Muscle layer of duodenum (tissue), 2 donors: ENCODE measurements around the gene ITLN2.
"Not testable (repeated sequence)": the region's sequence is repeated elsewhere in the genome, so short reads cannot be mapped to it uniquely, and the experiment has no call there.

Source experiments
- H3K27ac ChIP-seq: one replicate; pipeline ENCODE4 v1.7.0; 2013; ENCODE audit warnings: mild to moderate bottlenecking, low read length
- H3K27me3 ChIP-seq: one replicate; pipeline ENCODE4 v1.7.0; 2013; ENCODE audit warnings: low read depth, mild to moderate bottlenecking, control low read depth, low read length
- H3K36me3 ChIP-seq, 2 donors: one replicate each; pipeline ENCODE4 v1.7.0; 2013; ENCODE audit warnings: low read length in 2 of 2, control low read depth in 1 of 2, mild to moderate bottlenecking in 1 of 2; ENCODE audit not compliant: insufficient read depth in 2 of 2, control insufficient read depth in 1 of 2
- H3K4me1 ChIP-seq, 2 donors: one replicate each; pipeline ENCODE4 v1.7.0; 2013; ENCODE audit warnings: low read length in 2 of 2, mild to moderate bottlenecking in 2 of 2, control low read depth in 1 of 2, moderate library complexity in 1 of 2; ENCODE audit not compliant: insufficient read depth in 2 of 2, control insufficient read depth in 1 of 2
- H3K4me3 ChIP-seq, 2 donors: one replicate each; pipeline ENCODE4 v1.7.0; 2013; ENCODE audit warnings: low read length in 2 of 2, low read depth in 1 of 2, mild to moderate bottlenecking in 1 of 2
- H3K9me3 ChIP-seq, 2 donors: one replicate each; pipeline ENCODE4 v1.7.0; 2013; ENCODE audit warnings: low read length in 2 of 2, control low read depth in 1 of 2, mild to moderate bottlenecking in 1 of 2; ENCODE audit not compliant: control insufficient read depth in 1 of 2
- donor health status: healthy.

The ITLN2 gene

DNA sequence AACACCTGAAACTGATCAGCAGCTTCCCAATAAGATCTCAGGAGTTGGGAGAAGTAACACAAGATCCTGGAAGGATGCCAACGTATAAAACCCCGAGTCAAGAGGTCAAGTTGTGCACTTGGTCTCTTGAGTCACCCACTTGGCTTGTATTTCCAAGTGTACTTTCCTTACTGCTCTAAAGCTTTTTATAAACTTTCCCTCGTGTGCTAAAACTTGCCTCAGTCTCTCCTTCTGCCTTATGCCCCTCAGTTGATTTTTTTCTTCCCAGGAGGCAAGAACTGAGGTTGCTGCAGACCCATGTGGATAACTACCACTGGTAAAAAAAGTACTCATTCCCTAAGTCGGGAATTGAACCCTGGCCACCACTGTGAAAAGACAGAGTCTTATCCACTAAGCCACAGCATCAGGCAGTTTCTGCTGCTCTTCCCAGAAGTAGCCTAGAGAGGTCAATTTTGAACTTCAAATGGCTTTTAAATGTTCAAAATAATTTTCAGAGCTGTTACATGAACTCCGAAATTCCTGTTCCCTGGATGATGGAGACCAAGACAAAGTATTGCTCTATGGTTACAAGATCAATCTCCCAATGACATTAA lies 28.9 kb downstream of the ITLN2 start:
- Histone ChIP-seq H3K27me3 (no peaks in the 10 kb centered on the region), H3K4me1 (no peaks in the 10 kb centered on the region), H3K4me3 (no peak overlapping the region), H3K27ac (no peak overlapping the region), H3K9me3 (peaks cover 0 to 11% of the 10 kb centered on the region in 2 donors), H3K36me3 (no peaks in the 10 kb centered on the region)

DNA sequence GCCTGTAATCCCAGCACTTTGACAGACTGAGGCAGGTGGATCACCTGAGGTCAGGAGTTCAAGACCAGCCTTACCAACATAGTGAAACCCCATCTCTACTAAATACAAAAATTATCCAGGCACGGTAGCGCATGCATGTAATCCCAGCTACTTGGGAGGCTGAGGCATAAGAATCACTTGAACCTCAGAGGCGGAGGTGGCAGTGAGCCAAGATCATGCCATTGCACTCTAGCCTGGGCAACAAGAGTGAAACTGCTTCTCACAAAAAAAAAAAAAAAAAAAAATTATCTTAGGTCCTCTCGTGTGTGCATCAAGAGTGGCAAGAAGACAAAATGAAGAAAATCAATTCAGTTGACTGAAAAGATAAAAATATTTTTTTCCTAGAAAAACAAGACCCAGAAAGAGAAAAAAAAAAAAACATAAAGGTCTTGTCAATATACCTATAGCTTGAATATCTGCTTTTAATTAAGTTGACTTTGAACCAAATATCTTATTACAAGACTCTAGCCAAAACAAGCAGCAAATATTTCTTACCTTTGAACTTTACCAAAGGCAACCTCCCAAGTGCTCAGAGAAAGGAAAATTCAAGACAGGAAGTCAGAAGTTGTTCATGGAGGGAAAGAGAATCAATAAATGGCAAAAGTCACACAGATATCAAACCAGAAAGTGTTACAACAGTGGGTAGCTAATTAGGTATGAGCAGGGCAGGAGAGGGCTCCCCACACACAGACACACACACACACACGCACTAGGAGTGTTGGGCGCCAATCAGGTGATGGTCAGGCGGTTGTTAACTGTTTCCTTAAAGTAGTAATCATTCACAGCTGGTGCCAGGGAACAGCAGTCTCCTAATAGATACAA lies 29.6 kb downstream of the ITLN2 start:
- H3K36me3 ChIP-seq, result no peaks in the 10 kb centered on the region
- no peaks in the 10 kb centered on the region for H3K27me3 ChIP-seq
- H3K27ac ChIP-seq, result no peak overlapping the region
- H3K4me1 ChIP-seq, result no peaks in the 10 kb centered on the region
- peaks cover 0 to 11% of the 10 kb centered on the region in 2 donors for H3K9me3 ChIP-seq
- H3K4me3 ChIP-seq, result no peak overlapping the region

DNA sequence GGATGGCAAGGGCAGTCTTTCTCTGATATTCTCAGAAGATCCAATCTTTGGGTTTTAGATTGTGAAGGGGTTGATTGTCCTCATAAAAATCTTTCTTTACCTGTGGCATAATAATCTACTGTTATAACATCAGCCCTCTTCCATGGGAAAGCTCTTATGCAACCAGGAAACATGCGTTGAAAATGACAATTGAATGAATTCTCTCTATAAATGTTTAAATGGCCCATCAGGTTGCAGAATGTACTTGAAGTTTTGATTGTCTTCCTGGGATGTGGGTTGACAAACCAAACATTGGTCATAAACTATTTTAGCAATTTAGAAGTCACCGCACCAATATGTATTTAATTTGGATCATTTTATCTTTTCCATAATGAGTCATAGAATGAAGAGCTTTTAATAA lies 37.9 kb downstream of the ITLN2 start:
- H3K36me3 ChIP-seq, result no peaks in the 10 kb centered on the region
- H3K27me3 ChIP-seq, result no peaks in the 10 kb centered on the region
- H3K4me1 ChIP-seq, result no peaks in the 10 kb centered on the region
- H3K27ac ChIP-seq, result no peak overlapping the region
- H3K4me3 ChIP-seq, result no peak overlapping the region
- H3K9me3 ChIP-seq, result no peaks in the 10 kb centered on the region

DNA sequence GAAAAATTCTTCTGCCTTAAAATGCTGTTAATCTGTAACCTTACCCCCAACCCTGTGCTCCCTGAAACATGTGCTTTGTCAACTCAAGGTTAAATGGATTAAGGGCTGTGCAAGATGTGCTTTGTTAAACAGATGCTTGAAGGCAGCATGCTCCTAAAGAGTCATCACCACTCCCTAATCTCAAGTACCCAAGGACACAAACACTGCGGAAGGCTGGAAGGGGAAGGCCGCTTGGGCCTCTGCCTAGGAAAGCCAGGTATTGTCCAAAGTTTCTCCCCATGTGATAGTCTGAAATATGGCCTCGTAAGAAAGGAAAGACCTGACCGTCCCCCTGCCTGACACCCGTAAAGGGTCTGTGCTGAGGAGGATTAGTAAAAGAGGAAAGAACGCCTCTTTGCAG lies 41.4 kb downstream of the ITLN2 start:
- not testable (repeated sequence) for H3K36me3 ChIP-seq, H3K27me3 ChIP-seq, H3K4me3 ChIP-seq, H3K4me1 ChIP-seq, H3K27ac ChIP-seq, H3K9me3 ChIP-seq

- Histone ChIP-seq H3K4me3 (no peak overlapping the region), H3K9me3 (no peaks in the 10 kb centered on the region), H3K27ac (no peak overlapping the region), H3K4me1 (no peaks in the 10 kb centered on the region), H3K27me3 (no peaks in the 10 kb centered on the region), H3K36me3 (no peaks in the 10 kb centered on the region)
These were observed 42.7 kb downstream of the ITLN2 start for GRCh38 chr1:160911925-160912324.

- no peaks in the 10 kb centered on the region for H3K36me3 ChIP-seq
- no peaks in the 10 kb centered on the region for H3K27me3 ChIP-seq
- H3K4me1 ChIP-seq, result no peaks in the 10 kb centered on the region
- H3K4me3 ChIP-seq, result no peak overlapping the region
- H3K9me3 ChIP-seq, result no peaks in the 10 kb centered on the region
- no peak overlapping the region for H3K27ac ChIP-seq
These were observed 43.2 kb downstream of the ITLN2 start for GRCh38 chr1:160911441-160911840.

DNA sequence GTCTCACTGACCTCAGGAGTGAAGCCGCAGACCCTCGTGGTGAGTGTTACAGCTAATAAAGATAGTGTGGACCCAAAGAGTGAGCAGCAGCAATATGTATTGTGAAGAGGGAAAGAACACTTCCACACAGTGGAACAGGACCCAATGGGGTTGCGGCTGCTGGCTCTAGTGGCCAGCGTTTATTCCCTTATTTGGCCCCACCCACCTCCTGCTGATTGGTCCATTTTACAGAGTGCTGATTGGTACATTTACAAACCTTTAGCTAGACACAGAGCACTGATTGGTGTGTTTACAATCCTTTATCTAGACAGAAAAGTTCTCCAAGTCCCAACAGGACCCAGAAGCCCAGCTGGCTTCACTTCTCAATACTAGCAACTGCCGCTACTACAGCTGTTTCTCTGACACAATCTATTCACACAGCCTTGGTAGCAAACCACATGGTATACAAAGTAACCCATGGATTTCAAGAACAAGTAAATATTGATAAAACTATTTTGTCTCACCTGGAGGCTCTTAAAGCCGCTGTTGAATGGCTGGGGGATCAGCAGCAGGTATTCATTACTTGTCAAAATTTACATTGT lies 44.3 kb downstream of the ITLN2 start:
- no peaks in the 10 kb centered on the region for H3K4me1 ChIP-seq
- H3K9me3 ChIP-seq, result no peaks in the 10 kb centered on the region
- H3K36me3 ChIP-seq, result no peaks in the 10 kb centered on the region
- H3K27me3 ChIP-seq, result no peaks in the 10 kb centered on the region
- H3K4me3 ChIP-seq, result no peak overlapping the region
- H3K27ac ChIP-seq, result no peak overlapping the region

GRCh38 chr1:160907976-160908375 lies 46.6 kb downstream of the ITLN2 start:
- Histone ChIP-seq H3K4me3 (no peak overlapping the region), H3K27ac (no peak overlapping the region), H3K27me3 (no peaks in the 10 kb centered on the region), H3K9me3 (no peaks in the 10 kb centered on the region), H3K4me1 (no peaks in the 10 kb centered on the region), H3K36me3 (no peaks in the 10 kb centered on the region)

GRCh38 chr1:160905617-160905989 lies 49.0 kb downstream of the ITLN2 start:
- Histone ChIP-seq H3K27ac (no peak overlapping the region), H3K4me1 (no peaks in the 10 kb centered on the region), H3K36me3 (no peaks in the 10 kb centered on the region), H3K9me3 (no peaks in the 10 kb centered on the region), H3K27me3 (no peaks in the 10 kb centered on the region), H3K4me3 (no peak overlapping the region)

GRCh38 chr1:160904783-160905616 lies 49.6 kb downstream of the ITLN2 start:
- H3K9me3 ChIP-seq, result no peaks in the 10 kb centered on the region
- no peaks in the 10 kb centered on the region for H3K4me1 ChIP-seq
- no peak overlapping the region for H3K4me3 ChIP-seq
- no peaks in the 10 kb centered on the region for H3K27me3 ChIP-seq
- no peaks in the 10 kb centered on the region for H3K36me3 ChIP-seq
- H3K27ac ChIP-seq, result no peak overlapping the region

DNA sequence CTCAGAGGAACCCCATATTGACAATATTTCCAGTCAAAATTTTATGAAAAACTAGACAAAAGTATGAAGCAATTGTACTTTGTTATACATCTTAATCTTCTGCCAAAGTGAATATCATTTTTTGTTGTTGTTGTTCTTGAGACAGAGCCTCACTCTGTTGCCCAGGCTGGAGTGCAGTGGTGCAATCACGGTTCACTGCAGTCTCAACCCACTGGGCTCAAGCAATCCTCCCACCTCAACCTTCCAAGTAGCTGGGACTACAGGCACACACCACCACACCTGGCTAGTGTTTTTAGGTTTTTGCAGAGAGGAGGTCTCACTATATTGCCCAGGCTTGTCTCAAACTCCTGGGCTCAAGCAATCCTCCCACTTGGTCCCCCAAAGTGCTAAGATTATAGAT lies 52.4 kb downstream of the ITLN2 start:
- not testable (repeated sequence) for H3K4me3 ChIP-seq, H3K9me3 ChIP-seq, H3K4me1 ChIP-seq, H3K27me3 ChIP-seq, H3K27ac ChIP-seq, H3K36me3 ChIP-seq
